Sigmoid colon (tissue), 4 donors: ENCODE measurements around the gene ABCC6.

Experiments used
- CTCF ChIP-seq, 4 experiments: fragments of 450-650 bp in 3 of 4; fragments of 200-600 bp in 1 of 4; IDR thresholded peaks; one replicate each; pipeline ENCODE4 v1.5.1; 2016 to 2019; ENCODE audit warnings: antibody characterized with exemption in 4 of 4, mild to moderate bottlenecking in 3 of 4, moderate library complexity in 2 of 4
- EP300 ChIP-seq, 4 donors: sonication (generic); formaldehyde crosslinking; IDR thresholded peaks; one replicate each; pipeline ENCODE4 v1.6.1; 2017; ENCODE audit warnings: antibody characterized with exemption in 4 of 4
- POLR2A ChIP-seq, 2 donors: fragments of 450-650 bp; IDR thresholded peaks; one replicate each; pipeline ENCODE4 v1.6.1; 2016; ENCODE audit warnings: antibody characterized with exemption in 2 of 2, mild to moderate bottlenecking in 2 of 2, moderate library complexity in 2 of 2
- POLR2AphosphoS5 ChIP-seq, 4 donors: sonication (generic); formaldehyde crosslinking; IDR thresholded peaks; one replicate each; pipeline ENCODE4 v1.6.1; 2017; ENCODE audit warnings: antibody characterized with exemption in 4 of 4

GRCh38 chr16:16116841-16117240 is 106.5 kb downstream of the ABCC6 start:
- TF ChIP-seq POLR2AphosphoS5 (IDR thresholded peaks at IDR 0.05) (no peak), CTCF (IDR thresholded peaks at IDR 0.05) (no peak), EP300 (IDR thresholded peaks at IDR 0.05) (no peak), POLR2A (IDR thresholded peaks at IDR 0.05) (no peak)
